Stimulated activated CD4-positive, alpha-beta T cell treated with anti-CD3 and anti-CD28 coated beads, Interleukin-2, amount 100 ng/mL, for 48 hours (primary cell): ENCODE results near the gene BMP4.
A peak's percentile ranks its signal among the peaks of the same experiment; 100 is the strongest.

ENCODE experiments used
- DNase-seq, 2 donors: peaks; one replicate each; pipeline ENCODE4 v3.0.0-alpha.2; 2020

The BMP4 gene

GRCh38 chr14:53963320-53964227 lies 6.9 kb upstream of the BMP4 start:
- DNase-seq: no peak

- no peak for DNase-seq
Observed at GRCh38 chr14:53962953-53963319, 6.3 kb upstream of the BMP4 start.

GRCh38 chr14:53958628-53959027 lies 2.0 kb upstream of the BMP4 start:
- no peak for DNase-seq

- DNase-seq: no peak
Observed at GRCh38 chr14:53957739-53958138, 1.1 kb upstream of the BMP4 start.

GRCh38 chr14:53955671-53956426 lies 776 bp downstream of the BMP4 start:
- no peak for DNase-seq

- DNase-seq: no peak
Observed at GRCh38 chr14:53955229-53955556, 1.4 kb downstream of the BMP4 start.

GRCh38 chr14:53954551-53955228 lies 1.9 kb downstream of the BMP4 start:
- DNase-seq: no peak

- DNase-seq: peak in 1 of 2 donors; percentile 5
Observed at GRCh38 chr14:53953828-53954550, 2.6 kb downstream of the BMP4 start.

GRCh38 chr14:53953002-53953827 lies 3.4 kb downstream of the BMP4 start:
- no peak for DNase-seq

GRCh38 chr14:53952533-53952932 lies 4.1 kb downstream of the BMP4 start:
- DNase-seq: no peak

- no peak for DNase-seq
Observed at GRCh38 chr14:53951627-53952303, 4.9 kb downstream of the BMP4 start.

GRCh38 chr14:53951243-53951626 lies 5.4 kb downstream of the BMP4 start:
- no peak for DNase-seq

- DNase-seq: no peak
Observed at GRCh38 chr14:53950031-53950793, 6.4 kb downstream of the BMP4 start.

- no peak for DNase-seq
Observed at GRCh38 chr14:53949201-53949600, 7.4 kb downstream of the BMP4 start.

- no peak for DNase-seq
Observed at GRCh38 chr14:53948205-53948884, 8.3 kb downstream of the BMP4 start.

- no peak for DNase-seq
Observed at GRCh38 chr14:53947452-53948204, 9.0 kb downstream of the BMP4 start.

- no peak for DNase-seq
Observed at GRCh38 chr14:53947094-53947445, 9.6 kb downstream of the BMP4 start.

GRCh38 chr14:53946404-53947093 lies 10.1 kb downstream of the BMP4 start:
- DNase-seq: no peak

GRCh38 chr14:53946071-53946403 lies 10.6 kb downstream of the BMP4 start:
- no peak for DNase-seq
